ENCODE results near the gene SSC5D. TPM values are rescaled to one million over a fixed set of nuclear protein-coding genes. Genes with fewer than 3 reads are reported as not detected.
A peak's percentile ranks its signal among the peaks of the same experiment; 100 is the strongest.

Gene SSC5D
- total RNA-seq, 2 experiments from 2014 or later, result 0.50 to 2.7 TPM

DNA sequence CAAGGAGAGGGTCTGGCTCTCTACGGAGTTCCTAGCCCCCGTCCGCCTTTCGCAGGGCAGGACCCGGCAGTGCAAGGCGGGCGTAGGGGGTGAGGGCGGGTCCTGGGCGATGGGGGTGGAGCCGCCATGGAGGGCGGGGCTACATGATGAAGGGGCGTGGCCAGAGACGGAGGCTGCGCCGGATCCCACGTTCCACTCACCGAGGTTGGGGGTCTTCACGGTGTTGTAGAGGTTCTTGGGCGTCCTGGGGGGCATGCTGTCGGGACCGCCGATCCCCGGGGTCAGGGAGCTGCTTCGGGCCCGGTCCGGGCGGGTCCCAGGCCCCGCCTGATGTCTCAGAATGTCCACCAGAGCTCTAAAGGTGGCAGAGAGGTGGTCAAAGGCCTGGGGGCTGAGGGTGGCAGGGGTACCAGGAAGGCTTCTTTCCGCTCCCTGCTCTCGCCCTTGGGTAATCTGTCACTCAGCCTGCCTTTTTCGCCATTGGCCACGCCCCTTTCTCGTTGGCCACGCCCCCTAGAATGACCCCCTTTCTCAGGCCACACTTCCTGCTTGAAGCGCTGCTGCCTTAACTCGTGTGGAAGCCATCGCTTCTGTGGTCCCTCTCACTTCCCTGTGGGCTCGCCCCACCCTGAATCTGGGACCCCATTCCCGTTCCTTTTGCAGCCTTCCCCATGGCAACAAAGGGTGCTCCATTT lies 47.7 kb upstream of the SSC5D start:
- Histone ChIP-seq H3K4me3 (ENCODE audit: low read depth, low read length, poor library complexity, severe bottlenecking) (no peak overlapping the region), H3K27ac (ENCODE audit: low read depth, low read length, poor library complexity, severe bottlenecking) (no peak overlapping the region), H3K4me2 (ENCODE audit: low read length) (no peak overlapping the region), H3K79me2 (ENCODE audit: insufficient read depth, low read depth, low read length) (no peaks in the 10 kb centered on the region), H2AFZ (ENCODE audit: low read length) (no peak overlapping the region), H3K36me3 (ENCODE audit: insufficient read depth, low read length) (no peaks in the 10 kb centered on the region), H4K20me1 (ENCODE audit: insufficient read depth, low read length) (no peaks in the 10 kb centered on the region), H3K9me2 (ENCODE audit: insufficient read depth, low read length) (no peaks in the 10 kb centered on the region), H3K9me3 (ENCODE audit: low read length) (no peaks in the 10 kb centered on the region), H3K4me1 (ENCODE audit: insufficient read depth, low read length, poor library complexity, severe bottlenecking) (no peaks in the 10 kb centered on the region)
- no peak for DNase-seq (ENCODE audit: low spot score)
- TF ChIP-seq, protein P1, sequence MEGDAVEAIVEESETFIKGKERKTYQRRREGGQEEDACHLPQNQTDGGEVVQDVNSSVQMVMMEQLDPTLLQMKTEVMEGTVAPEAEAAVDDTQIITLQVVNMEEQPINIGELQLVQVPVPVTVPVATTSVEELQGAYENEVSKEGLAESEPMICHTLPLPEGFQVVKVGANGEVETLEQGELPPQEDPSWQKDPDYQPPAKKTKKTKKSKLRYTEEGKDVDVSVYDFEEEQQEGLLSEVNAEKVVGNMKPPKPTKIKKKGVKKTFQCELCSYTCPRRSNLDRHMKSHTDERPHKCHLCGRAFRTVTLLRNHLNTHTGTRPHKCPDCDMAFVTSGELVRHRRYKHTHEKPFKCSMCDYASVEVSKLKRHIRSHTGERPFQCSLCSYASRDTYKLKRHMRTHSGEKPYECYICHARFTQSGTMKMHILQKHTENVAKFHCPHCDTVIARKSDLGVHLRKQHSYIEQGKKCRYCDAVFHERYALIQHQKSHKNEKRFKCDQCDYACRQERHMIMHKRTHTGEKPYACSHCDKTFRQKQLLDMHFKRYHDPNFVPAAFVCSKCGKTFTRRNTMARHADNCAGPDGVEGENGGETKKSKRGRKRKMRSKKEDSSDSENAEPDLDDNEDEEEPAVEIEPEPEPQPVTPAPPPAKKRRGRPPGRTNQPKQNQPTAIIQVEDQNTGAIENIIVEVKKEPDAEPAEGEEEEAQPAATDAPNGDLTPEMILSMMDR (conservative IDR thresholded peaks at IDR 0.05; ENCODE audit: low read length), result no peak
- no peak for TF ChIP-seq EZH2phosphoT487 (IDR thresholded peaks at IDR 0.05; ENCODE audit: borderline replicate concordance, low read depth, low read length)
- intact Hi-C loops (cut with micrococcal nuclease; ENCODE audit: unreplicated experiment), result no loop called here
- BruUV-seq (replicated peaks), result no TSS peak
- CTCF ChIA-PET (ENCODE audit: unreplicated experiment), result no interaction called here
- POLR2A ChIA-PET, result no interaction called here

DNA sequence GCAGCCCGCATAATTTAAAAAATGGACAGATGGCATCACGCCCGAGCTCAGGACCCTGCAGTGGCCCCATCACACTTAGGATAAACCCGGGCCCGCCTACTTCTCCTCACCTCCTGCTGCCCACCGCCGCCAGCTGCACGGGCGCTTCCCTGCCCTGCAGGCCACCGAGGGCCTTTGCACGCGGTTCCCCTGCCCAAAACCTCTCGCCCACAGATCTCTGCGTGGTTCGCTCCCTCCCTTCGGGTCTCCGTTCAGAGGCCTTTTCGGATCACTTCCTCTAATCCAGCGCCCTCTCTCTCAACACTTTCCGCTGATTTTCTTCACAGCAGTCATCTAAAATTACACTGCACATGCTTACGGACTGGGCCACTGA lies 46.9 kb upstream of the SSC5D start:
- Histone ChIP-seq H3K27ac (ENCODE audit: low read depth, low read length, poor library complexity, severe bottlenecking) (no peak overlapping the region), H3K4me3 (ENCODE audit: low read depth, low read length, poor library complexity, severe bottlenecking) (no peak overlapping the region), H3K9me3 (ENCODE audit: low read length) (no peaks in the 10 kb centered on the region), H3K4me1 (ENCODE audit: insufficient read depth, low read length, poor library complexity, severe bottlenecking) (no peaks in the 10 kb centered on the region), H4K20me1 (ENCODE audit: insufficient read depth, low read length) (no peaks in the 10 kb centered on the region), H3K36me3 (ENCODE audit: insufficient read depth, low read length) (no peaks in the 10 kb centered on the region), H2AFZ (ENCODE audit: low read length) (no peak overlapping the region), H3K4me2 (ENCODE audit: low read length) (no peak overlapping the region), H3K79me2 (ENCODE audit: insufficient read depth, low read depth, low read length) (no peaks in the 10 kb centered on the region), H3K9me2 (ENCODE audit: insufficient read depth, low read length) (no peaks in the 10 kb centered on the region)
- intact Hi-C loops (cut with micrococcal nuclease; ENCODE audit: unreplicated experiment), result no loop called here
- no peak for DNase-seq (ENCODE audit: low spot score)
- no peak for TF ChIP-seq EZH2phosphoT487 (IDR thresholded peaks at IDR 0.05; ENCODE audit: borderline replicate concordance, low read depth, low read length)
- TF ChIP-seq, protein P1 (conservative IDR thresholded peaks at IDR 0.05; ENCODE audit: low read length), result no peak
- CTCF ChIA-PET (ENCODE audit: unreplicated experiment), result no interaction called here
- POLR2A ChIA-PET, result no interaction called here
- BruUV-seq (replicated peaks), result no TSS peak

DNA sequence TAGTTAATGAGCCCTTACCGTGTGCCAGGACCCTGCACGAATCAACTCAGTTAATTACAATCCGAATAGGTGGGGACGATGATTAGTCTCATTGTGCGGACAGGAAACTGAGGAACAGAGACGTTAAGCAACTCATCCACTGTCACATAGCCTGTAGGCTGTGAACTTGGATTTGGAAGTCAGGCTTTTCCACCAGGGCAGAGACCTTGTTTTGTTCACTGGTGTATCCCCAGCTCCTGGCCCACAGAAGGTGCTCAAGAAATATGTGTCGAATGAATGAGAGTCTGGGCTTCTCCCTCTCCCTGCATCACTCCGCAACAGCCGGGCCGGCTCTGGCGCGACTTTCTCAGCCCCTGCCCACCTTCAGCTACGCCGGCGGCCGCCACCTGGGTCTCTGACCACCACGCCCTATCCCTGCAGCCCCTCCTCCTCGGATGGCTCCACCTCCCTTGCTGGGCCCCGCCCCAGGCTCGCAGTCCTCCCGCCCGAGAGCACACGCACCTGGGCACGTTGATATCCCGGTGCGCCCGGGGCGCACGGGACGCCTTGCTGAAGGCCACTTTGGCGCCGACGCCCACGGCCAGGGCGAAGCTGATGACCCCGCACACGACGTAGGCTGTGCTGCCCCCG lies 46.4 kb upstream of the SSC5D start:
- Histone ChIP-seq H3K4me1 (ENCODE audit: insufficient read depth, low read length, poor library complexity, severe bottlenecking) (no peaks in the 10 kb centered on the region), H3K79me2 (ENCODE audit: insufficient read depth, low read depth, low read length) (no peaks in the 10 kb centered on the region), H3K9me2 (ENCODE audit: insufficient read depth, low read length) (no peaks in the 10 kb centered on the region), H3K4me3 (ENCODE audit: low read depth, low read length, poor library complexity, severe bottlenecking) (no peak overlapping the region), H3K9me3 (ENCODE audit: low read length) (no peaks in the 10 kb centered on the region), H3K36me3 (ENCODE audit: insufficient read depth, low read length) (no peaks in the 10 kb centered on the region), H3K27ac (ENCODE audit: low read depth, low read length, poor library complexity, severe bottlenecking) (no peak overlapping the region), H4K20me1 (ENCODE audit: insufficient read depth, low read length) (no peaks in the 10 kb centered on the region), H2AFZ (ENCODE audit: low read length) (no peak overlapping the region), H3K4me2 (ENCODE audit: low read length) (no peak overlapping the region)
- intact Hi-C loops (cut with micrococcal nuclease; ENCODE audit: unreplicated experiment), result no loop called here
- TF ChIP-seq, protein P1 (conservative IDR thresholded peaks at IDR 0.05; ENCODE audit: low read length), result no peak
- 0 out of 2 replicates have a peak, but pooled peaks have one; percentile 68 for TF ChIP-seq EZH2phosphoT487 (IDR thresholded peaks at IDR 0.05; ENCODE audit: borderline replicate concordance, low read depth, low read length)
- CTCF ChIA-PET (ENCODE audit: unreplicated experiment), result no interaction called here
- no TSS peak for BruUV-seq (replicated peaks)
- POLR2A ChIA-PET, result no interaction called here
- DNase-seq (ENCODE audit: low spot score), result no peak

Data from OCI-LY7 (cell line).